HG02973 (cell line): ENCODE measurements around the gene TMEM147.
"Not testable (repeated sequence)": the region's sequence is repeated elsewhere in the genome, so short reads cannot be mapped to it uniquely, and the experiment has no call there.

Source experiments
- ATAC-seq: cut with Tn5 transposase; IDR thresholded peaks from one replicate; pipeline ENCODE4 v1.9.1; 2021; ENCODE audit warnings: moderate library complexity; ENCODE audit not compliant: unreplicated experiment

The TMEM147 gene

DNA sequence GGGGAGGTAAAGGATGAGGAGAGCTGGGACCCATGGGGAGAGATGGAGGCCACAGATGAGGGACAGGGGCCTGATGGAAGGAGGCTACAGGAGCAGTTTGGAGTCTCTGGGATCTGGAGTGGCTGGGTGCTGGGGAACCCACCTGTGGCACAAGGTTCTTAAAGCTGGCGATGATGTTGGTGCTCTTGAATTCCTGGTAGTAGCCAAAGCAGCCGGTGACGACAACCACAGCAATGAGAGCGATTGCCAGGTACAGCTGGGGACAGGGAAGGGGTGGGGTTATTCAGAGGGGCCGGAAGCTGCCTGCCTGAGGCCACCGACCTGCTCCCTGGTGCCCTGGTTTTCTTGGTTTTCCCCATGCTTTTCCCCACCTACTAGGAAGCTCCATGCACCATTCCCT, 15.3 kb downstream of the TMEM147 start:
- no peak for ATAC-seq

DNA sequence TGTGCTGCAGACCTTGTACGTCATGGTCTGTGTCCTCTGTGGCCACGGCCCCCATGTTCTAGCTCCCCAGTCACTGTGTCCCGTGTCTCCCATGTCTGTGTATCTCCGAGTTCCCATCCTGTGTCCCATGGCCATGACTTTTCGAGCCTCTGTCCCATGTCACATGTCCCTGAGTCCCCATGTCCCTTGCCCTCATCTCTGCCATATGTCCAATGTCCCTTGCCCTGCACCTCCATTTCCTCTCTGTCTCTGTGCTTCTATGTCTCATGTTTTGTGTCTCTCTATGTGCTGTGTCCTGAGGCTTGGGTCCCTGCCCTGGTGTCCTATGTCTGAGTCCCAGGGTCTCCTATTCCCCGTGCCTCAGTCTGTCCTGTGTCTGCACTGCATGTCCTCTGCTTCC, 16.0 kb downstream of the TMEM147 start:
- ATAC-seq, result no peak

DNA sequence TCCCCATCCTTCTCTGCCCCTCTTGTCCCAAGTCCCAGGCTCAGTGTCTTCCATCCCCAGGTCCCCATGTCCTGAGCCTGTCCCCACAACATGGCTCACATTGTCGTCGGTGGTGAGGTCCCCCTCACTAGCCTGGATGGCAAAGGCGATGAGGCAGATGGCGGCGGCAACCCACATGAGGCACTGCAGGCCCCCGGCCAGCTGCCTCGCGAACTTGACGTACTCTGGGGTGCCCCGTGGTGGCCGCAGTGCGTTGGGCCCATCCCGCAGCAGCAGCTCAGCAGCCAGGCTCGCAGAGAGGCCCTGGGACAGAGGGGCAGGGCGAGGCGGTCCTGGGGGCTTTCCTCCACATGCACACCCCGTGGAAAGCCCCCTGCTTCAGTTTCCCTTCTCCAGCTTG, 16.9 kb downstream of the TMEM147 start:
- ATAC-seq, result no peak

DNA sequence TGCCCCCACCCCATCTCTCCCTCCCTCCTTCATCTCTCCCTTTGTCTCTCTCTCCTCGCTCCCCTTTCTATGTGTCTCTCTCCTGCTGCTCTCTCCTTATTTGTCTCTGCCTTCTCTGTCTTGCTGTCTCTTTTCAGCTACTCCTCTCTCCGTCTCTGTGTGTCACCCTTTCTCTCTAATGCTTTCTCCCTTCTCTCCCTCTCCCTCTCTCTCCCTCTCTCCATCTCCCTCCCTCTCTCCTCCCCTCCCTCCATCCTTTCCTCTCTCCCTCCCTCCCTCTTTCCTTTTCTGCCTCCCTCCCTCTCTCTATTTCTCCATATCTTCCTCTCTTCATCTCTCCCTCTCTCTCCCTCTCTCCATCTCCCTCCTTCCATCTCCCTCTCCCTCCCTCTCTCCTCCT, 17.4 kb downstream of the TMEM147 start:
- no peak for ATAC-seq

DNA sequence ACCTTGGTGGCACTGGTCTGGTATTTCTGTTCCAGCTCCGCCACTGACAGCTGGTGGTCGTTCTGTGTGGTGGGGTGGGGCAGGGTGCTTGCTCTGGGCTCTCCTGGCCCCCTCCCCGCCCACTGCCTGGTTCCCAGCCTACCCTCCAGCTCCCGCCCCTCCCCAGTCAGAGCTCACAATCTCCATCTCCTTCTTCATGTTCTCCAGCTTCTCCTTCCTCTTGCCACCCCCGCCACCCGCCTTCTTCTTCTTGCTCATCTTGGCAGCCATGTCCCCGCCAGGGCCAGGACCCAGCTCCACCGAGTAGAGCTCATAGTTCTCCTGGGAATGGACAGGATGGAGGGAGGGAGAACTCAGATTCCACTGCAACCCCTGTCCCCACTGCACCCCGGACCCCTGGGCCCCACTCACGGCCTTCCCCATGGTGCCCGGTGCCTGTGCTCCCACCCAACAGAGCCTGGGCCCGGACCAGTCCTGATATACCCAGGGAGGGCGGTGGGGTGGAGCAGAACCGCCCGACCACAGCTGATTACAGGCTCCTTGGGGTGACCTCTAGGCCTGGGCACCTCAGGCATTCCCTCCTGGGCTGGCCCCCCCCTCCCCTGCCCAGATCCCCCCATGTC, 17.9 kb downstream of the TMEM147 start, which contains the start of gene ATP4A:
TSS of gene ATP4A (minus strand) at position 452 of the 623 bp plus-strand sequence. CDS start at position 423, 29 bp downstream.
- no peak for ATAC-seq

DNA sequence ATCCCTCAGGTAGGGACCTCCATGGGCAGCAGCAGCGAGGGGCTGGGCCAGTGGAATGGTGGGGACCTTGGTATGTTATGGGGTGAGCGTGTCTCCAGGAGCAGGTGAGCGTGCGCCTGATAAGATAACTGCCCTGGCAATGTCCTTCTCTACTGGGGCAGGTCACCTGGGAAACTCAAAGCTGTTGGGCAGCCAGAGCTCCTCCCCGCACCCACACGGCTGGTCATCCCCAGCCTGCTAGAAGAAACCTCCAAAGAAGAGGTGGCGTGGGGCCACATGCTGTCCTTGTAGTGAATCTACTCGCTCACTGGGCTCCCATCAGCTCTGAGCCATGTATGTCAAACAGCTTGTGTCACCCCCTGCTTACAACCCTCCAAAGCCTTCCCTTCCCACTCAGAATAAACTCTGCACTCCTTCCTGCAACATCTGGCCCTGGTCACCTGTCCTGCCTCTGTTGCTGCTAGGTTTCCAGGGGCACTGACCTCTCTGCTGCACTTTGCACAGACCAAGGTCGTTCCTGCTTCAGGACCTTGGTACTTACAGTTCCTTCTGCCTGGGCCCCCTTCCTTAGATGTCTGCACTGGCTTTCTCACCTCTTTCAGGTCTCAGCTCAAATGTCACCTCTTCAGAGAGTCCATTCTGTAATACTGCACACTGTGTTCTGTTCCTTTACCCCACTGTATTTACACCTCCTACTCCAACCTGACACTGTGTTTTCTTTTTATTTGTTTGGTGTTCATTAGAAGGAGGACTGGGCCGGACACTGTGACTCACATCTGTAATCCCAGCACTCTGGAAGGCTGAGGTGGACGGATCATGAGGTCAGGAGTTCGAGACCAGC, 19.8 kb downstream of the TMEM147 start:
- ATAC-seq, result no peak

GRCh38 chr19:35566738-35567137, 21.3 kb downstream of the TMEM147 start:
- no peak for ATAC-seq

- ATAC-seq, result no peak
These were observed 23.9 kb downstream of the TMEM147 start for GRCh38 chr19:35569281-35569781.

DNA sequence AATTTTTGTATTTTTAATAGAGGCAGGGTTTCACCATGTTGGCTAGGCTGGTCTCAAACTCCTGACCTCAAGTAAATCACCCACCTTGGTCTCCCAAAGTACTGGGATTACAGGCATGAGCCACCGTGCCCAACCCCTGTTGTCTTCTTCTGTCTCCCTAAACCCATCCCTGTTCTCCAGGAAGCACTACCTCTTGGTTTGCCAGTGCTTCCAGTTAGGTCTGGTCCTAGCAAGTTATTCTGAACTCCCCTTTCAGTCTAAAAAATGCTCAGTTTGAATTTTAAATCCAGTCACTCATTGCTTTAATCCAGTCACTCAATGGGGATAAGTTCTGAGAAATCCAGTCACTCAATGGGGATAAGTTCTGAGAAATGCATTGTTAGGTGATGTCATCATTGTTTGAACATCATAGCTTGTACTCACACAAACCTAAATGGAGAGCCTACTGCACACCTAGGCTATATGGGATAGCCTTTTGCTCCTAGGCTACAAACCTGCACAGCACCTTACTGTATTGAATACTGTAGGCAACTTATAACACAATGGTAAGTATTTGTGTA, 26.1 kb downstream of the TMEM147 start:
- ATAC-seq, result no peak

GRCh38 chr19:35577918-35578317, 32.5 kb downstream of the TMEM147 start:
- ATAC-seq, result no peak

DNA sequence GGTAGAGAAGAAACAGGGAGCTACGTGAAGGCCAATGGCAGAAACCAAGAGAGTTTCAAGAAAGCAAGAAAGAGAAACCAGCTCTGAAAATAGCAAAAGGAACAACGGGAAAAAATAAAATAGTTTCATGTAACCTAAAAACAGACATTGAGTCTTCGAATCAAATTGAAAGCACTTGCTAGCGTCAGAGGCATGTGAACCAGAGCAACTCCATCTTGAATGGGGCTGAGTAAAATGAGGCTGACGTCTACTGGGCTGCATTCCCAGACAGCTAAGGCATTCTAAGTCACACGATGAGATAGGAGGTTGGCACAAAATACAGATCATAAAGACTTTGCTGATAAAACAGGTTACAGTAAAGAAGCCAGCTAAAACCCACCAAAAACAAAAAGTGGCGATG, 33.3 kb downstream of the TMEM147 start:
- no peak for ATAC-seq

DNA sequence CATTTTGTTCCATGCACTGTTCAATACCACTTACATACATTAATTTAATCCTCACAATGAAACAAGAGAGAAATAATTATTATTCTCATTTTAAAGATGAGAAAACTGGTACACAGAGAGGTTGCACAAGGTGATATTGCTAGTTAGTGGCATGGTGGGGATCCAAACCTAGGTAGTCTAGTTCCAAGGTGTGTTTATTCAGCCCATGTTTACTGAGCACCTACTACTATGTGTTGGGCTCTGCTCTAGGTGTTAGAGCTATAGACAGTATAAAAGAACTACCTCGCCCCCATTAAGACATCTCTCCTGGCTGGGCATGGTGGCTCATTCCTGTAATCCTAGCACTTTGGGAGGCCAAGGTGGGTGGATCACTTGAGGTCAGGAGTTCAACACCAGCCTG, 37.3 kb downstream of the TMEM147 start:
- no peak for ATAC-seq

DNA sequence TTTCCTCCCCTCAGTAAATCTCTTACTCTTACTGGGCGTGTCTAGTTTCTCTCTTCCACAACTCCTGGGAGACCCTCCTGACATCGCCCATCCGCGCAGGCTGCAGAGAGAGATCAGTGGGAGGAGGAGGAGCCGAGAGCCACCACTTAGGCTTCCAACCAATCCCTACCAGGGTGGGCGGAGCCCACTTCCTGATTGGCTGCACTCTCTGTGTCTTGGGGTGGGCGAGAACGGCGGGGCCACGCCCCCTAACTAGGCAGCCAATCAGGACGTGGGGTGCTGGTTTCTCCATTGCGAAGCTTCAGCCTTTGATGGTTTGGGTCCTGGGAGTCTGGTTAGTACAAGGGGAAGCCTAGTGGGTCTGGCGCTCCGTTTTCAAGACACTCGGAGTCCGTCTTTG, 40.4 kb downstream of the TMEM147 start, which contains the start of gene PMIS2:
TSS of gene PMIS2 (plus strand) at position 326 of the 400 bp plus-strand sequence. CDS start 87 bp downstream, outside the sequence.
- ATAC-seq, result no peak

DNA sequence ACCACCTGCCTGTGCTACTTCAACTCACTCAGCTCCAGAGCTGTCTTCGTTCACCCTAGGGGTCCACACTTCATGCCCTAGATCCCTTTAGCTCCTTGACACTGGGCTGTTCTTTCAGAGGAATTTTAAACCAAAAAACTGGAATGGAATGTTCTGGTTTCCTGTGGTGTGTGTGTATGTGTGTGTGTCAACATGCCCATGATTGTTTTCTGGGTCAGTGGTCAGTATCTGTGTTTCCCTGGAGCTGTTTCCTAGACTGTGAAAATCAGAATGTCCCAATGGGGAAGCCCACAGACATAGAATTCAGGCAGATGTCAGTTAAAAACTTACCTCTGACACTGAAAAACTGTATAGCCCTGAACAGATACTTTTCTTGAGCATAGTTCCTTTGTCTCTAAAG, 41.9 kb downstream of the TMEM147 start:
- no peak for ATAC-seq

- ATAC-seq, result no peak
These were observed 45.4 kb downstream of the TMEM147 start for GRCh38 chr19:35590875-35591274.

- ATAC-seq, result no peak
These were observed 46.8 kb downstream of the TMEM147 start for GRCh38 chr19:35592226-35592625.

DNA sequence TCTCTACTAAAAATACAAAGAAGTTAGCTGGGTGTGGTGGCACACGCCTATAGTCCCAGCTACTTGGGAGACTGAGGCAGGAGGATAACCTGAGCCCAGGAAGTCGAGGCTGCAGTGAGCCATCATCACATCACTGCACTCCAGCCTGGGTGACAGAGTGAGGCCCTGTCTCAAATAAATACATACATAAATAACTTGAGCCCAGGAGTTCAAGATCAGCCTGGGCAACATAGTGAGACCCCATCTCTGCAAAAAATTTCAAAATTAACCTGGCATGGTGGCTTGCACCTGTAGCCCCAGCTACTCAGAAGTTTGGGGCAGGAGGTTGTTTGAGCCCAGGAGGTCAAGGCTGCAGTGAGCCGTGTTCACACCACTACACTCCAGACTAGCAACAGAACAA, 49.6 kb downstream of the TMEM147 start:
- not testable (repeated sequence) for ATAC-seq

GRCh38 chr19:35595928-35596327, 50.5 kb downstream of the TMEM147 start:
- ATAC-seq, result no peak

DNA sequence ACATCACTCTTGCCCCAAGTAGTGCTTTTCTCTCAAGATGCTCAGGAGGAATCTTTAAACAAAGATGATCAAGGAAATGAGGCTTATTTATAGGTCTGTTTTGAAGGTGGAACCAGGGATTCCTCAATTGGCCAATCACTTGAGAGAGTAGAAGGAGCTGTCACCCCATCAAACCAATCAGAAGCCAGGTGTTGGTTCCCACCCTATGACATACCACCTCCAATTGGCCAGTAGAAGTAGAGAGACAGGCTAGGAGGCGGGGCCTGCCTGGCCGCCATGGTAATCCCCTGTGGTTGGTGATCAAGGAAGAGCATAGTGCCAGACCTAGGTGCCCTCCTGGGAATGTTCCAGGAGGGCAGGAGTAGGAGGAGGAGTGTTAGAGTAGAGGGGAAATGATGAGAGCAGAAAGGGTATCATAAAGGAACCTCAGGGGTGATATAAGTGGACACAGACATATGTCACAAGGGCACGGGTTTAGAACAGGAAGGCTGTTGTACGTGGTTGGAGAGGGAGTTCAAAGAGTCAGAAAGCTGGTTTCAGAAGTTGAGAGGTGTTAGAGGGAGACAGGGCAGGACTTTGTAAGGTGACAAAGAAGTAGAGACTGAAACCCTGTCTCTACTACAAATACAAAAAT, 51.1 kb downstream of the TMEM147 start:
- peak; percentile 75 for ATAC-seq
